Hematopoietic multipotent progenitor cell treated with erythropoietin and hydrocortisone succinate and interleukin-3 and kit ligand, for 6 days (in vitro differentiated cells): ENCODE measurements around the gene EGR2.

Experiments used
- DNase-seq: peaks from one replicate; pipeline ENCODE4 v3.0.0-alpha.2; 2015

Gene EGR2

DNA sequence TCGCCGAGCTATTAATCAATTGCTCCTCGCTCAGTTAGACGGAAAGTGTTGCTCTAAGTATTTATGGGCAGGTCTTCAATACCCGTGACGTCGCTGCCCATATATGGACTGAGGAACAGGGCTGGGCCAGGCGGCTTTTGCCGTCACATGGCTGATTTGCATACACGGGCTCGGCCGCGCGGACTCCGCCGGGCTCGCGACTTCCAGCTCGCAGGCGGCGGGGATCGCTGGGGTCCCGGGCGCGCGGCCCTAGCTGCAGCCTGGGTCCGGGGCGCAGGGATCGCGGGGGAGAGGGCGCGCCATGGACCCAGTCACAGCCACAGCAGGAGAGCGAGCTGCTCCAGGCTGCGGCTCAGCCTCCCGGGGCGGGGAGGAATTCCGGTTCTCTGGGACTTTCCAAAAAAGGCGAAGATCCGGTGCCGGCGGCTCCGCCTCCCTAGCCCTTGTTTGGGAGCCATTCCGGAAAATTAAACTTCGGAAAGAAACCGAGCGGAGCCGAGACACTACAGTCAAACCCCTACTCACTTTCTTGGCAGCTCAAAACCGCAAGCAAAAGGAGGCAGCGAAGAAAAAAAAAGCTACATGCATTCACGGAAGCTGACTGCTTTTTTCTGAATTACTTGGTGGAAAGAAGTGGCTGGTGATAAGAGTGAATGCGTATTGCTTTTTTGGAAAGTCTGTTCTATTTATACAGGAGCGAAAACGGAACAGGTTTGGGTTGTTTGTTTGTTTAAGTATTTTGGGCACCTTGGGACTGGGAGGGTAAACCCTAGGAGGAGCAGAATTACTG is at the start of gene EGR2:
Gene EGR2 (minus strand): TSS at position 36 of the 790 bp plus-strand sequence. CDS start 337 bp downstream, outside the sequence.
- peak; percentile 97 for DNase-seq

DNA sequence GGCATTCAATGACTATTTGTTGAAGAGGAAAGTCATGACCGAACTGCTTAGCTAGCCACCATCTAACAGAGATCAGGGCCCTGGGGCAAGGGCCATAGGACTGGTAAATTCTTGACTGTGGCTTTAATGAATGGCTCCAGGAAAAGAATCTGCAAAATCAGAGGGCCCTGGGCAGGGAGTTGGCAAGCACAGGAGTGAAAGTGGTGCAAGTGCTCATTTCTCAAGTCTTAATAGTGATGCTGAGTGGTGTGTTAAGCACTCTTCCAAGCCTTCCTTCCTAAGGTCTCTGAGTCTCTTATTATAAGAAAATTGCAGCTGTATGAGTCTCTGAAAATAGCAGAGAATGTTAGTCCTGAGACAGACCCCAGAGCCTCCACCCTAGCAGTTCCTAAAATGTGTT is 46.3 kb upstream of the EGR2 start:
- DNase-seq = no peak

DNA sequence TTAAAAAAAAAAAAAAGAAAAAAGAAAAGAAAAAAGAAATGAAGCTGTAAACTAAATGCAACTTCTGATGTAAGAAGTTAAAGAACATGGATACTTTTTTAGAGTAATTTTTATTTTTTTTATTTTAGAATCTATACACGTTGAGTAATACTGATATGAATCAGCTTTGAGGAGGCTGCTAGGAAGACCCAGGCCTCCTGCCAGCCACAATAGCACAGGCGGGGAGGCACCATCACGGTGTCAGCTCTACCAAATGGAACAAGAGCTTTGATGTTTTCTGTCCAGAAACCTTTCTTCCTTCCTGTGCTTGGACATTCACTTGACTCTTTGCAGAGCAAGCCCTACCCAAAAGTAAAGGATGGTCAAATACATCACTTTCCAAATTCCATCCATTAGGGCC is 45.3 kb upstream of the EGR2 start:
- DNase-seq = no peak

DNA sequence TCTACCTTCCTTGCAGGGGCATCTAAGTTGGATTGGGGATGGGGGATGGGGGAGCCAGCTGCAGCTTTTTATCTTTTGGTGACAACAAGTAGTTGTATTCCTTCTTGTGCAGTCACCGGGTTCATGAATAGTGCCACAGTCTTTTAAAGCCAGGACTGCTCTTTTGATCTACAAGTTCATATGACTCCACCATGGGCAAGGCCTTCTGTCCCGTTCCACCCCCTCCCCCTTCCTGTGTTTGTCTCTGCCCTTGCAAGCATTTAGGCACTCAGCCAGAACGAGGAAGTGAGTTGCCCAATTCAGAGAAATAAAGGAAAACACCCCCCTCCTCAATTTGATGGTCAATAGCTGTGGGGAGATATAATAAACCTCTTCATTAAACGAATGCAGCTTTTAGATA is 44.8 kb upstream of the EGR2 start:
- DNase-seq = no peak

- no peak for DNase-seq
These were observed 42.2 kb upstream of the EGR2 start for GRCh38 chr10:62858364-62858763.

DNA sequence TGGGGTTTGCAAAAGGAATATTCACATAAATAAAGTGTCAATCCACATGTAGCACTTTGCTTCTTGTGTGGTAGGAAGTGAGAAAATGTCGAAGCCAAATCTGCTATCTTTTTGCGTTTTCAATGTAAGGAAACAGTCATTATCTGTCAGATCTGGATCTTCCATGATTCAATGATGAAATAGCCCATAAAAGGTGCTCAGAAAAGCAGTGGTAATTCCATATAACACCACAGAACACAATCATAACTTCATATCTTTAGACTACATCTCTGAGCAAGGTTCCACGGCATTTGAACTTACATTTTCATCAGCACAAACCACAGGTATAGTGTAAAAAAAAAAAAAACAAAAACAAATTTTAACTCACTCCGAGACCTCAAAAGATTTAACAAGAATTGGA is 39.9 kb upstream of the EGR2 start:
- no peak for DNase-seq

GRCh38 chr10:62853710-62854109 is 37.5 kb upstream of the EGR2 start:
- peak; percentile 5 for DNase-seq

DNA sequence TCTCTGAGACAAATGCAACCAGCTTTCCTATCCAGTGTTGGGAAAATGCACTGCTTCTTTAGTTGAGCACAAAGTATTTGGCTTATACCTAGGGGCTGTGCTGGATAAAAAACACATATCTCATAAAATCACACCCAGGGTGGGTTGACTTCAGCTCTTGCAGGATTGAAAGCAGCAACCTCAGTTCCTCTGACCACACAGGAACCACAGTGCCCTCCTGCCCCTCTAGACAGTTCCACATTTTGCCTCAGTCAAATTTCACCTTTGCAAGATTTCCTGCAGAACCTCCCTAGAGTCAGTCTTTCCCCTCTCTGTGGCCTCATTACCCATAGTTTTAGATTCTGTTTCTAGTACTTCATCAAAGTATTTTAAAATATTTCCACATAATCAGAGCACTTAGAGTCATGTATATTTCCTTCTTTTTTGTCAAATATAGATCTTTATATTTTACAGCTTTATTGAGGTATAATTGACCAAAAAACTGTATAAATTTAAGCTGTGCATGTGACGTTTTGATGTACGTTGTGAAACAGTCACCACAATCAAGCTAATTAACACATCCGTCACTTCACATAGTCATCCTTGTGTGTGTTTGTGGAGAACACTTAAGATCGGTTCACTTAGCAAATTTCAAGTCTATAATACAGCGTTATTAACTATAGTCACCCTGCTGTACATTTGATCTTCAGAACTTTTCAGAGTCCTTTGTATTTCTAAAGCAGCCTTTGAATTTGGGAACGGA is 37.0 kb upstream of the EGR2 start:
- DNase-seq = peak; percentile 13

GRCh38 chr10:62851442-62851841 is 35.3 kb upstream of the EGR2 start:
- peak; percentile 26 for DNase-seq

DNA sequence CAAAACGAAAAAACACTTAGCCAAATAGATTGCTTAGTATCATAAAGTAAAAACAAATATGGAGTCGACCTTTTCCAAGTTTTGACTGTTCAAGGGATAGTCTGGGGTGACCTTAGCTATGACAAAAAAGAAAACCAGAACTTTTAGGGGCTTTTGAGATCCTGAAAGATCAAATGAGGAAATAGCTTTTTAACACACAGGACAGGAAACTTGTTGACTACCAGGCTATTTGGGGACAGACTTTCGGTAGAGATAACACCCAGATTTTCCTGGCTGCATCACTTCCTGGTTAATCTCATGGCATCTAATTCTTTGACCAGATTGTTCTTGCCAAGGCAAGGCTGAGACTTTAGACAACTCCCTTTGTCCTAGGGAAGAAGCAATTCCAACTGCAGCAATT is 34.5 kb upstream of the EGR2 start:
- DNase-seq = no peak

DNA sequence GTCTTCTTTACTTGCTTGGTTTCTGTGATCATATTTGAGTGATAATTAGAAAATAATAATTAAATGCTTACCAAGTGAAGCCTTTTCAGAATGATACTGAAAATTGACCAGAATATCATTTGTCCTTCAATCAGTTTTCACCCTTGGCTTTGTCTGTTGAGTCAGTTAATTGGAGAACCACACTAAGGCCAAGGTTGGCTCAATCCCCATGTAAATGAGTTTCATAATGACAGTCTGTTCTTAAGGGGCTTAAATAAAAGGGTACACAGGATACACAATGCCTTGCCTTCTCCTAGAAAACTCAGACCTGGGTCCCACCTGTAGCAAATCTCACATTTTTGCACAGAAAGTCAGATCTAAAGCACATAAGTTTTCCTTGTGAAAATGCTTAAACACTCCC is 31.3 kb upstream of the EGR2 start:
- no peak for DNase-seq

GRCh38 chr10:62844280-62845011 is 28.3 kb upstream of the EGR2 start:
- no peak for DNase-seq

DNA sequence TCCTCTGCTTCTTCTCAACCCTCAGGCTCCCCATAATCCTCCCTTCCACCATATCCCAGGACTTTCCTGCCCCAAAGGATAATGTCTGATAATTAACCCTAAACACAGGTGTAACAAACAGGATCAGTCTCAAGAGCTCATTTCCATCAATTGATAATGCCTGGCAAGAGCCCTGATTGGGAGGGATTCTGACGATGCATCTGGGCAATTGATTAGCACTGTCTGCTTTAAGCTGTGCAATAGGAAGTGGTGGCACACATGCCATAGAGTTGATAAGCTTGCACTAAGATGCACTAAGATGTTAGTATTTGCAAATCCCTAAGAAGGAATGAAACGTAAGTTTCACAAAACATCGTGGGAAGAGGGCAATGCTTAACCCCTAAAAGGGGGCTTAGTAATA is 27.4 kb upstream of the EGR2 start:
- peak; percentile 23 for DNase-seq

- no peak for DNase-seq
These were observed 26.8 kb upstream of the EGR2 start for GRCh38 chr10:62842983-62843382.

DNA sequence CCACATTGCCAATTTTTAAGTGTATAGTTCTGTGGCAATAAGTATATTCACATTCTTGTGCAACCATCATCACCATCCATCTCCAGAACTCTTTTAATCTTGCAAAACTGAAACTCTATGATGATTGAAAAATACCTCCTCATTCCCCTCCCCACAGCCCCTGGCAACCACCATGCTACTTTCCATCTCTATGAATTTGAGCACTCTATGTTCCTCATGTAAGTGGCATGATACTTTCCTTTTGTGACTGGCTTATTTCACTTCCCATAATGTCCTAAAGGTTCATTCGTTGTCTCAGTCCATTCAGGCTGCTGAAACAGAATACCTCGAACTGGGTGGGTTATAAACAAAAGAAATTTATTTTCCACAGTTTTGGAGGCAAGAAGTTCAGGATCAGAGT is 23.4 kb upstream of the EGR2 start:
- DNase-seq = no peak

DNA sequence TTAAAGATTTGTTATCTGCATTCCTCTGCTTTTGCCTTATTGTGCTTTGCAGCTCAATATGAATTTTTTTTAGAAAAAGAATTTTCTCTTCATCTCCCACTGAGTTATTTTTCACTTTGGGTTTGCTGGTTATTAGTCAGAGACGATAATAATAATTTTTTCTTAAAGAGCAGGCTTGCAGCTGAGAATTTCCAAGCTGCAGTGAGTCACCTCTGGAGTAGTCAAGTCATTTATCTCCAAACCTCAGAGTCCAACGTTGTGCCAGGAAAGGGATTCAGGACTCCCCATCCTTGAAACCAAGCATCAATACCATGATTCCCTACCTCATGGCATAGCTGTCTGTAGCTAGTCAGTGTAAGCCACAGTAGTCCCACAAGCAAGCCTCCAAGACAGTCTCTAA is 15.2 kb upstream of the EGR2 start:
- no peak for DNase-seq

DNA sequence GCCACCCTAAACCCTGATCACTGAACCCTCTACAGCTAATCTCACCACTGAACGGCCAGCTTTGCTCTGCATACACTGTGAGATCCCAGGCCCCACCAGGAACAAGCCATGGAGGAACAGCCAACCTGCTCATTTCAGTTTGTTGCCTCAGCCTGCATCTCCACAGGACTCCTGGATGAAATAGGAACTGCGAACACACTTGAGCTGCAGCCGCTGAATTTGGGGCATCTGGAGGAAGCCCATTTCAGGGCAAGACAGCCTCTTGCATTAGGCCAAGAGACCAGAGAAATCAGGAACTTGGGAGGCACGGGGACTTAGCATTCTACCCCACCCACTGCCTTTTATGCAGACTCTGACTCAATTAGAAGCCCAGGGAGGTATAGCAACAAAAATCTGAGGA is 14.5 kb upstream of the EGR2 start:
- DNase-seq = no peak

GRCh38 chr10:62829622-62830021 is 13.5 kb upstream of the EGR2 start:
- DNase-seq = no peak

DNA sequence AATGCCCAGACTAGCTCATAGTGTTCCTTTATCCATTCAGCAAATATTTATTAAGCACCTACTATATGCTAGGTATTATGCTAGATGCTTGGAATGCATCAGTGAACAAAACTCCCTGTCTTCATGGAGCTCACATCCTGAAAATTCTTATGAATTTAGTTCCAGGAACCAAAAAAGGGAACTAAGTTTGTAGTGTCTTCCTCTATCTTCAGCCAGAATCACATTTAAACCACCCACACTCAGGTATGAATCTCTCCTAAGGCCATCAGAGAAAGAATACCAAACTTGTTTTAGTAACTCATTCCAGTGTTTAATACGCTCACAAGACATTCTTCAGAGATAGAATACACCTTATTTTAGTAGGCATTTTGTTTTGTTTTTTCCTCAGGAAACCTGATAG is 10.1 kb upstream of the EGR2 start:
- DNase-seq = no peak

GRCh38 chr10:62820586-62820985 is 4.4 kb upstream of the EGR2 start:
- peak; percentile 63 for DNase-seq

GRCh38 chr10:62819141-62819920 is 3.2 kb upstream of the EGR2 start:
- peak; percentile 92 for DNase-seq

- DNase-seq = no peak
These were observed 2.4 kb upstream of the EGR2 start for GRCh38 chr10:62818426-62819011.
